Small intestine (tissue), 7 donors: Measurements from ENCODE around the gene MFNG. TPM values are rescaled to one million over a fixed set of nuclear protein-coding genes. Genes with fewer than 3 reads are reported as not detected.

Experiments used
- DNase-seq, 2 donors: peaks; one replicate each; pipeline versions ENCODE4 v3.0.0 to v3.0.0-alpha.2; 2013
- FAIRE-seq: peaks from 2 replicates; lab custom pipeline; 2012; peaks lifted over from hg19 to GRCh38; lab: Jason Lieb, UNC
- H3K27ac ChIP-seq, 3 donors: one replicate each; pipeline ENCODE4 v1.5.1; 2013; ENCODE audit warnings: low read length in 2 of 3, mild to moderate bottlenecking in 2 of 3, control low read depth in 1 of 3, inconsistent platforms in 1 of 3, low read depth in 1 of 3, moderate library complexity in 1 of 3
- H3K27me3 ChIP-seq, 3 donors: one replicate each; pipeline ENCODE4 v1.6.1; 2013; ENCODE audit warnings: low read length in 3 of 3, inconsistent platforms in 1 of 3; ENCODE audit not compliant: control insufficient read depth in 3 of 3, insufficient read depth in 3 of 3
- H3K36me3 ChIP-seq, 3 donors: one replicate each; pipeline ENCODE4 v1.6.1; 2013; ENCODE audit warnings: low read length in 3 of 3, inconsistent platforms in 1 of 3, low read depth in 1 of 3, mild to moderate bottlenecking in 1 of 3, moderate library complexity in 1 of 3; ENCODE audit not compliant: control insufficient read depth in 3 of 3, insufficient read depth in 2 of 3
- H3K4me1 ChIP-seq, 3 donors: one replicate each; pipeline ENCODE4 v1.6.1; 2013; ENCODE audit warnings: low read length in 2 of 3, inconsistent platforms in 1 of 3, low read depth in 1 of 3, mild to moderate bottlenecking in 1 of 3, moderate library complexity in 1 of 3; ENCODE audit not compliant: control insufficient read depth in 3 of 3, insufficient read depth in 2 of 3
- H3K4me3 ChIP-seq, 3 donors: one replicate each; pipeline ENCODE4 v1.5.1; 2013; ENCODE audit warnings: low read length in 3 of 3, control low read depth in 1 of 3, inconsistent platforms in 1 of 3, low read depth in 1 of 3, mild to moderate bottlenecking in 1 of 3, moderate library complexity in 1 of 3
- H3K9me3 ChIP-seq, 2 donors: one replicate each; pipeline ENCODE4 v1.6.1; 2013; ENCODE audit warnings: low read depth in 1 of 2, low read length in 1 of 2; ENCODE audit not compliant: control insufficient read depth in 2 of 2, insufficient read depth in 1 of 2
- WGBS, 3 donors: extraction: QIAGEN DNeasy Blood & Tissue Kit; methylation state at CpG; one replicate each; pipeline ENCODE4 v1.1.7; 2013; 5-methylcytosine and 5-hydroxymethylcytosine counted together
- polyA plus RNA-seq, 4 donors: library from polyadenylated mRNA; stranded (reverse) in 3 of 4; unstranded in 1 of 4; fragments of 200-250 nt in 3 of 4; fragments of 120-200 nt in 1 of 4; gene quantifications; one replicate each; pipeline versions ENCODE4 v1.2.1 to v1.2.3, GENCODE V29; 2013
- donor health status: healthy with polysubstance abuse.
- donor health status: control.
- donor health status: control.
- donor health status: Bipolar disorder and iron deficiency.
- donor health status: healthy.

The MFNG gene
- polyA plus RNA-seq, 4 donors = 7.3 to 21.3 (median 19.9) TPM

- FAIRE-seq (no peak), DNase-seq (no peak)
- no peaks in the 10 kb centered on the region for H3K9me3 ChIP-seq
- peaks cover 0 to 23% (median 0%) of the 10 kb centered on the region in 3 donors for H3K4me1 ChIP-seq
- no peak overlapping the region for H3K27ac ChIP-seq
- H3K36me3 ChIP-seq = peaks cover 0 to 50% (median 4%) of the 10 kb centered on the region in 3 donors
- 76 to 79% (median 77%) methylated on average over 13 to 15 of the region's 15 CpGs for WGBS, 3 donors
- H3K4me3 ChIP-seq = no peak overlapping the region
- peaks cover 0 to 4% (median 0%) of the 10 kb centered on the region in 3 donors for H3K27me3 ChIP-seq
Measured at GRCh38 chr22:37488337-37489135, 2.4 kb upstream of the MFNG start.

GRCh38 chr22:37487571-37487970 is 1.4 kb upstream of the MFNG start:
- FAIRE-seq = no peak
- Histone ChIP-seq H3K27me3 (peaks cover 0 to 4% (median 0%) of the 10 kb centered on the region in 3 donors), H3K27ac (no peak overlapping the region), H3K36me3 (peaks cover 0 to 42% (median 4%) of the 10 kb centered on the region in 3 donors), H3K4me3 (no peak overlapping the region), H3K9me3 (no peaks in the 10 kb centered on the region), H3K4me1 (peaks cover 0 to 24% (median 0%) of the 10 kb centered on the region in 3 donors)
- 74 to 82% (median 75%) methylated on average over 4 of the region's 4 CpGs for WGBS, 3 donors
- no peak for DNase-seq

GRCh38 chr22:37487129-37487528 is 945 bp upstream of the MFNG start:
- no peak for FAIRE-seq
- peaks cover 0 to 4% (median 0%) of the 10 kb centered on the region in 3 donors for H3K27me3 ChIP-seq

GRCh38 chr22:37485395-37486223 is 575 bp downstream of the MFNG start:
- no peak for DNase-seq
- FAIRE-seq = no peak
- Histone ChIP-seq H3K27me3 (peaks cover 0 to 4% (median 0%) of the 10 kb centered on the region in 3 donors), H3K9me3 (no peaks in the 10 kb centered on the region), H3K36me3 (peaks cover 0 to 26% (median 0%) of the 10 kb centered on the region in 3 donors), H3K27ac (peak overlapping the region; percentile 22 to 84 (median 41)), H3K4me1 (peaks cover 0 to 31% (median 0%) of the 10 kb centered on the region in 3 donors), H3K4me3 (peak overlapping the region; percentile 17 to 60 (median 39))
- WGBS, 3 donors = 53 to 71% (median 54%) methylated on average over 20 to 26 of the region's 26 CpGs

More at GRCh38 chr22:37487129-37487528, 945 bp upstream of the MFNG start:
- Histone ChIP-seq H3K4me1 (peaks cover 0 to 24% (median 0%) of the 10 kb centered on the region in 3 donors), H3K4me3 (no peak overlapping the region), H3K9me3 (no peaks in the 10 kb centered on the region), H3K27ac (peak overlapping the region in 1 of 3 donors; percentile 49), H3K36me3 (peaks cover 0 to 39% (median 4%) of the 10 kb centered on the region in 3 donors)
- no peak for DNase-seq
- 69 to 77% (median 74%) methylated on average over 8 to 10 of the region's 10 CpGs for WGBS, 3 donors

GRCh38 chr22:37484480-37485394 is 1.4 kb downstream of the MFNG start:
- peaks cover 0 to 36% (median 0%) of the 10 kb centered on the region in 3 donors for H3K4me1 ChIP-seq
- peak overlapping the region; percentile 17 to 60 (median 39) for H3K4me3 ChIP-seq
- no peaks in the 10 kb centered on the region for H3K9me3 ChIP-seq
- 55 to 72% (median 69%) methylated on average over 37 to 39 of the region's 39 CpGs for WGBS, 3 donors
- DNase-seq = peak in 1 of 2 donors; percentile 57
- peaks cover 0 to 17% (median 0%) of the 10 kb centered on the region in 3 donors for H3K36me3 ChIP-seq
- peaks cover 0 to 4% (median 0%) of the 10 kb centered on the region in 3 donors for H3K27me3 ChIP-seq
- no peak for FAIRE-seq
- peak overlapping the region; percentile 41 to 84 (median 44) for H3K27ac ChIP-seq

- Histone ChIP-seq H3K4me3 (no peak overlapping the region), H3K9me3 (no peaks in the 10 kb centered on the region), H3K27ac (no peak overlapping the region), H3K36me3 (peaks cover 0 to 8% (median 4%) of the 10 kb centered on the region in 3 donors), H3K27me3 (peaks cover 0 to 4% (median 0%) of the 10 kb centered on the region in 3 donors), H3K4me1 (peaks cover 0 to 36% (median 0%) of the 10 kb centered on the region in 3 donors)
- FAIRE-seq (no peak), DNase-seq (no peak)
- WGBS, 3 donors = 74 to 80% (median 76%) methylated on average over 13 of the region's 13 CpGs
Measured at GRCh38 chr22:37483050-37483449, 3.1 kb downstream of the MFNG start.

- FAIRE-seq (no peak), DNase-seq (no peak)
- no peaks in the 10 kb centered on the region for H3K9me3 ChIP-seq
- H3K27me3 ChIP-seq = peaks cover 0 to 4% (median 0%) of the 10 kb centered on the region in 3 donors
- peaks cover 0 to 36% (median 0%) of the 10 kb centered on the region in 3 donors for H3K4me1 ChIP-seq
- peaks cover 0 to 8% (median 4%) of the 10 kb centered on the region in 3 donors for H3K36me3 ChIP-seq
- no peak overlapping the region for H3K4me3 ChIP-seq
- no peak overlapping the region for H3K27ac ChIP-seq
- WGBS, 3 donors = 81 to 86% (median 82%) methylated on average over 8 to 9 of the region's 9 CpGs
Measured at GRCh38 chr22:37482244-37482643, 3.9 kb downstream of the MFNG start.
